Fibroblast of the aortic adventitia (primary cell): ENCODE measurements around the gene CCDC18. TPM values are rescaled to one million over a fixed set of nuclear protein-coding genes. Genes with fewer than 3 reads are reported as not detected.
A peak's percentile ranks its signal among the peaks of the same experiment; 100 is the strongest.

Experiments used
- DNase-seq: peaks from one replicate; pipeline ENCODE4 v3.0.0-alpha.2; 2010; ENCODE audit warnings: low read depth
- H3K4me3 ChIP-seq: 2 replicates; pipeline ENCODE4 v1.5.1; 2011; ENCODE audit warnings: low read depth, mild to moderate bottlenecking, control low read depth, low read length, moderate library complexity
- small RNA-seq: library from RNA; depleted of rRNA; stranded (forward); fragments of <200 nt; gene quantifications from one replicate; pipeline ENCODE3, GENCODE V24; 2012
- total RNA-seq: library from RNA; depleted of rRNA; stranded (reverse); fragments of >200 nt; gene quantifications from 2 replicates; pipeline ENCODE4 v1.2.3, GENCODE V29; 2012; ENCODE audit warnings: low replicate concordance
- TF ChIP-seq, protein P1 (sequence below): IDR thresholded peaks from 2 replicates; pipeline ENCODE4 v1.5.1; 2011; ENCODE audit warnings: mild to moderate bottlenecking, low read length, control low read depth, inconsistent platforms; ENCODE audit not compliant: insufficient read depth

CCDC18 gene
- total RNA-seq, 1 donor = 16.0 TPM

DNA sequence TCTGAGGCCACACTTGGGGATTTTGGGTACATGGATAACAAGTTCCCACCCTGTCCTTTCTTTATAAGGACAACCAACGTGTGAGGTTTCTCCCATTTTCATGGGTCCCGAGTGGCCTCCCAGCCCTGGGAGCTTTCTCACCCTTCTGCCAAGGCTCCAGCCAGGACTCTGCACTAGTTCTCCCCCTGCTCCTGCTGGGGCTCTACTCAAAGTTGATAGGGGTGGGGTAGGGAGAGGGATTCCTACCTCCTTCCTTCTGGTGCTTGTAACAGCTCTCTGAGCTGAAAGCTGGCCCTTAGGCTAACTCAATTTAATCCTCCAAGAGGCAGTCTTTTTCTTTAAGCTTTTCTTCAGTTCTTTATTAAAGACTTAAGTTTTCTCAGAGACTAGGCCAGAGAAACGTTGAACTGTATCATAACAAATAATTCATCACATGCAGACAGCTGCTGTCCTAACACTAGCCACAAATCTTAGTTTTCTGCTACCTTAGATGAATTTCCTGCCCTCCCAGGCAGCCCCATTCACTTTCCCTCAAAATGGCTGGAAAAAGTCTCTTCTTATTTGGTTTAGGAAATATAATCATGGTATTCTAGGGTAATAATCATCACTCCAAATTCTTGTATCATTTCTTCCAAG, 142.8 kb downstream of the CCDC18 start:
- TF ChIP-seq, protein P1, sequence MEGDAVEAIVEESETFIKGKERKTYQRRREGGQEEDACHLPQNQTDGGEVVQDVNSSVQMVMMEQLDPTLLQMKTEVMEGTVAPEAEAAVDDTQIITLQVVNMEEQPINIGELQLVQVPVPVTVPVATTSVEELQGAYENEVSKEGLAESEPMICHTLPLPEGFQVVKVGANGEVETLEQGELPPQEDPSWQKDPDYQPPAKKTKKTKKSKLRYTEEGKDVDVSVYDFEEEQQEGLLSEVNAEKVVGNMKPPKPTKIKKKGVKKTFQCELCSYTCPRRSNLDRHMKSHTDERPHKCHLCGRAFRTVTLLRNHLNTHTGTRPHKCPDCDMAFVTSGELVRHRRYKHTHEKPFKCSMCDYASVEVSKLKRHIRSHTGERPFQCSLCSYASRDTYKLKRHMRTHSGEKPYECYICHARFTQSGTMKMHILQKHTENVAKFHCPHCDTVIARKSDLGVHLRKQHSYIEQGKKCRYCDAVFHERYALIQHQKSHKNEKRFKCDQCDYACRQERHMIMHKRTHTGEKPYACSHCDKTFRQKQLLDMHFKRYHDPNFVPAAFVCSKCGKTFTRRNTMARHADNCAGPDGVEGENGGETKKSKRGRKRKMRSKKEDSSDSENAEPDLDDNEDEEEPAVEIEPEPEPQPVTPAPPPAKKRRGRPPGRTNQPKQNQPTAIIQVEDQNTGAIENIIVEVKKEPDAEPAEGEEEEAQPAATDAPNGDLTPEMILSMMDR = no peak
- no peak for DNase-seq
- no peak overlapping the region for H3K4me3 ChIP-seq

DNA sequence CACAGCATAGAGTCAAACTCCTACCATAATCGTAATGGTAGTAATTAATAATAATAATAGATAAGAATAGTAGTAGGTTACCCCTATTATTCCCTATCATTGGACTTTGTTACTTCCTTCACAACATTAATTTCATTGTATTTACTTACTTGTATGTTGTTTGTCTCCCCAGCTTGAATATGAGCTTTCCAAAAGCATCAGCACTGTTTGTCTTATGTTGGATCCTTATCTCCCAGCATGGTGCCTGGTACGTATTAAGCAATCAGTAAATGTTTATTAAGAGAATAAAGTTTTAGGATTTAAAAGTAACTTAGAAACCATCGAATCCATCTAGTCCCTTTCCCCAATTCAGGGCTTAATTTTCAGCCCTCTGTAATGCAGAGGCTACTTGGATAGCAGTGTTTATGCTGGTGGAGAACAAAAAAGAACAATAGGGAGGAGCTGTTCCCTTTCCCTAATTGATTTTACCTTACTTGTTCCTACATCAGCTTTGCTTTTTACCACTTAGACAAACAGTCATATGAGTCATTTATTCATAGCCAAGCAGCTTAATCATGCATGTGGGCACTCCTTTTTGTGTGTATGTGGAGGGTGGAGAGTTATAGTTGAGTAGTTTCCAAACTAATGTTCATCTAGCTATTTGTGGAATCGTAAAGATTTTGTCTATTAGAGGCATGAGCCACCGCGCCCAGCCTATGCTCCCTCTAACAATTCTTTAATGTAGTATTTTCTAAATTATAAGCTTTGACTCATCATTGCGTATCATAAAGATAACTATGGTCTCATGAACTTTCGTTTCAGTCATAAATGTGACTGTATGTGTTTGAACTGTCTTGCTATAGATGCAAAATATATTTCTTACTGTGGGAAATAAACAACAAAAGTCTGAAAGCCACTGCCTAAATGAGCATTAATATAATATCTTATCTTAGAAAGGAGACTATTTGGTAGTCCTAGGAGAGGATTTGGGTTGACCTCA, 144.3 kb downstream of the CCDC18 start:
- TF ChIP-seq, protein P1 = no peak
- DNase-seq = peak; percentile 73
- H3K4me3 ChIP-seq = no peak overlapping the region

Small RNA genes lying within 50 kb of the gene (small RNA-seq; reads per million reads assigned to genes)
- not detected for gene AC126124.1
- not detected for gene AL139421.1

Other genes starting within 250 kb of the CCDC18 start
- gene DIPK1A, start 219.3 kb upstream of the CCDC18 start, total RNA-seq = 17.1 and 19.0 TPM in 2 replicates
- 8.6 and 14.0 TPM in 2 replicates for gene MTF2, start 101.4 kb upstream of the CCDC18 start, total RNA-seq
- 38.2 and 60.6 TPM in 2 replicates for gene TMED5, start 311 bp upstream of the CCDC18 start, total RNA-seq
- 11.8 and 60.6 TPM in 2 replicates for gene DR1, start 165.2 kb downstream of the CCDC18 start, total RNA-seq